Tibial nerve (tissue), 3 donors: Measurements from ENCODE around the gene MAN2A2.

ENCODE experiments used
- CTCF ChIP-seq, 5 experiments: fragments of 200-600 bp in 3 of 5; fragments of 450-650 bp in 2 of 5; sonication (generic) in 3 of 5; IDR thresholded peaks; one replicate each; pipeline ENCODE4 v1.5.1; 2016 to 2019; ENCODE audit warnings: antibody characterized with exemption in 5 of 5, mild to moderate bottlenecking in 3 of 5, moderate library complexity in 2 of 5
- POLR2A ChIP-seq, 2 donors: fragments of 450-650 bp; IDR thresholded peaks; one replicate each; pipeline ENCODE4 v1.6.1; 2017; ENCODE audit warnings: antibody characterized with exemption in 2 of 2, mild to moderate bottlenecking in 2 of 2, moderate library complexity in 2 of 2

- TF ChIP-seq CTCF (IDR thresholded peaks at IDR 0.05) (no peak), POLR2A (IDR thresholded peaks at IDR 0.05) (no peak)
Observed at GRCh38 chr15:90957791-90958190, 54.7 kb downstream of the MAN2A2 start.
